ENCODE measurements around the gene TMEM60.

Gene TMEM60

DNA sequence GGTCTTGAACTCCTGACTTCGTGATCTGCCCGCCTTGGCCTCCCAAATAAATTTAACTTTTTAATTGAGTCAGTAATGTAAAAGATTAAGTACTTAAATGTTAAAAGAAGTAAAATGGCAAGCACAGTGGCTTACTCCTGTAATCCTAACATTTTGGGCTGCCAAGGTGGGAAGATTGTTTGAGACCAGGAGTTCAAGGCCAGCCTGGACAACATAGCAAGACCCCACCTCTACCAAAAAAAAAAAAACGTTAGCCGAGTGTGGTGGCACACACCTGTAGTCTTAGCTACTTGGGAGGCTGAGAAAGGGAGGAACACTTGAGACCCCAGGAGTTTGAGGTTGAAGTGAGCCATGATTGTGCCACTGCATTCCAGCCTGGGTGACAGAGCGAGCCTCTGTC lies 26.4 kb upstream of the TMEM60 start:
- ATAC-seq = no peak
- H3K4me1 Mint-ChIP-seq = peaks cover 63% of the 10 kb centered on the region
- peak overlapping the region; percentile 82 for H3K27ac Mint-ChIP-seq
- H3K27me3 Mint-ChIP-seq = no peaks in the 10 kb centered on the region
- no peak overlapping the region for H3K4me3 Mint-ChIP-seq
- H3K9me3 Mint-ChIP-seq = peaks cover 28% of the 10 kb centered on the region
- H3K36me3 Mint-ChIP-seq = peaks cover 48% of the 10 kb centered on the region

DNA sequence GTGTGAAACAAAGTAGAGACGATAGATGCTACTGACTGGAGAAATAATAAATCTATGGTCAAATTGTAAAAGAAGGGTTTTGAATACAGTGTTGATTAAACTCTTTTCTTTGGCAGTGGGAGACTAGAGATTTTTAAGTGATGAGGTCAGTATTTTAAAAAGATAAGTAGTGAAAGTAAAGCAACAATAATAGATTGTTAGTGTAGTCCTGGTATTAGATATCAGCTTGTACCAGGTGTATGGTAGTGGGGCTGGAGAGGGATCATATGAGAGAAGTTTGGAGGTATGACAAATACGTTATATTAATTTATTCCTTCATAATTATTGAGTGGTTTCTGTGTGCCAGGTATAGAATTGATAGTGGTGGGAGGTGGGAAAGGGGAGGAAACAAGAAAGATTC lies 25.6 kb upstream of the TMEM60 start:
- Mint-ChIP-seq H3K4me1 (peaks cover 69% of the 10 kb centered on the region), H3K36me3 (peaks cover 57% of the 10 kb centered on the region), H3K4me3 (peak overlapping the region; percentile 77), H3K27me3 (no peaks in the 10 kb centered on the region), H3K27ac (peak overlapping the region; percentile 82), H3K9me3 (peaks cover 36% of the 10 kb centered on the region)
- peak; percentile 27 for ATAC-seq

DNA sequence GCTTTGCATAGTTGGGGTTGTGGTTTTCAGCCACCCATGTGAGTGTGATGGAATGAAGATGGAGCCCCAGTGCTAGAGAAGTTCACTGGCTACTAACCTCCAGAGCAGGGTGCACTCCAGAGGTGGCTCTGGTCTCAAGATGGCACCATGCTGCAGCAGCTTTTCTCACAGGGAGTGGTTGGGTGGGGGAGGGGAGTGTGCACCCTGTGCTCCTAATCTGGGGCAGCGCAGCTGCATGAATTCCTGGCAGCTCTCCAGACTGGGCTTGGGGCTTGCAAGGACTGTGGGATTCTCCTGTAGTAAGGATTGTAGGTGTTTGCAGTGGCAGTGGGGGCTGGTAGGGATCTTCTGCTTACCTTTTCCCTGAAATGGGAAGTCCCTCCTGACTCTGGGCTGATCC lies 24.0 kb upstream of the TMEM60 start:
- Mint-ChIP-seq H3K36me3 (peaks cover 72% of the 10 kb centered on the region), H3K9me3 (peaks cover 43% of the 10 kb centered on the region)
- no peak for ATAC-seq

DNA sequence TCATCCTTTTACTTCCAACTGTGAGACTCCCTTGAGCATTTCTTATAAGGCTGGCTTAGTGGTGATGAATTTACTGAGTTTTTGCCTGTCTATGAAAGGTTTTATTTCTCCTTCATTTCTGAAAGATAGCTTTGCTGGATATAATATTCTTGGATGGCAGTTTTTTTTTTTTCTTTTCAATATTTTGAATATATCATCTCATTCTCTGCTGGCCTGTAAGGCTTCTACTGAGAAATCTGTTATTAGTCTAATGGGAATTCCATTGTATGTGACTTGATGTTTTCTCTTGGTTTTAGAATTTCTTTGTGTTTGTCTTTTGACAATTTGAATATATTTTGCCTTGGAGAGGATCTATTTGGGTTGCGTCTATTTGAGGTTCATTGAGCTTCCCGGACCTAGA lies 22.7 kb upstream of the TMEM60 start:
- peak overlapping the region; percentile 81 for H3K27ac Mint-ChIP-seq
- peaks cover 45% of the 10 kb centered on the region for H3K9me3 Mint-ChIP-seq
- no peaks in the 10 kb centered on the region for H3K27me3 Mint-ChIP-seq
- no peak for ATAC-seq
- peaks cover 75% of the 10 kb centered on the region for H3K36me3 Mint-ChIP-seq
- no peak overlapping the region for H3K4me3 Mint-ChIP-seq
- peaks cover 69% of the 10 kb centered on the region for H3K4me1 Mint-ChIP-seq

More for the DNA sequence above, 24.0 kb upstream of the TMEM60 start:
- Mint-ChIP-seq H3K4me3 (no peak overlapping the region), H3K4me1 (peaks cover 68% of the 10 kb centered on the region), H3K27me3 (no peaks in the 10 kb centered on the region), H3K27ac (peak overlapping the region; percentile 81)

DNA sequence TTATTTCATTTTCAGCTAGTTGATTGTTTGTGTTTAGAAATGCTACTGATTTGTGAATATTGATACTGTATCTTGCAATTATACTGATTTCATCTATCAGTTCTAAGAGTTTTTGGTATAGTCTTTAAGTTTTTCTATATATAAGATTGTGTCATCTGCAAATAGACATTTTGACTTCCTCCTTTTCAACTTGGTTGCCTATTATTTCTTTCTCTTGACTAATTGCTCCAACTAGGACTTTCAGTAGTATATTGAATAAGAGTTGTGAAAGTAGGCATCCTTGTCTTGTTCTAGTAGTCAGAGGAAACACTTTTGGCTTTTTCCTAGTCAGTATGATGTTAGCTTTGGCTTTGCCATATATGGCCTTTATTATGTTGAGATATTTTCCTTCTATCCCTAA lies 20.8 kb upstream of the TMEM60 start:
- H3K4me3 Mint-ChIP-seq = no peak overlapping the region
- H3K27me3 Mint-ChIP-seq = no peaks in the 10 kb centered on the region
- peaks cover 38% of the 10 kb centered on the region for H3K9me3 Mint-ChIP-seq
- peaks cover 62% of the 10 kb centered on the region for H3K4me1 Mint-ChIP-seq
- H3K27ac Mint-ChIP-seq = no peak overlapping the region
- H3K36me3 Mint-ChIP-seq = peaks cover 61% of the 10 kb centered on the region
- ATAC-seq = no peak

DNA sequence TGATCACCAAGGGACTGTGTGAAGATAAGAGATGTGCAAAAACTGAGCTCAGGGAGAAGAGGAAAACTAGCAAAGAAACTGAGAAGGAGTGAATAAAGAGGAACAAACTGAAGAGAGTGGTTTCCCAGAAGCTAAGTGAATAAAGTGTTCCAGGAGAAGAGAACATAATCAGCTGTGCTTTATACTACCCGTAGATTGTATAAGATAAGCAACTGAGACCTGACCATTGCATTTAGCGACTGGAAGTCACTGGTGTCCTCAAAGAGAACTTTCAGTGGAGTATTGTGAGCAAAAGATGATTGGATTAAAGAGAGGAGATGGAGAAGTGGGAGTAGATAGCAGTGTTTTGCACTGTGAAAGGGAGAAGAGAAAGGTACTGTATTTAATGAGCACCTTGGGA lies 14.9 kb upstream of the TMEM60 start:
- ATAC-seq = no peak
- peaks cover 12% of the 10 kb centered on the region for H3K9me3 Mint-ChIP-seq
- H3K36me3 Mint-ChIP-seq = peaks cover 27% of the 10 kb centered on the region
- peak overlapping the region; percentile 26 for H3K27ac Mint-ChIP-seq
- peak overlapping the region; percentile 3 for H3K4me3 Mint-ChIP-seq
- no peaks in the 10 kb centered on the region for H3K27me3 Mint-ChIP-seq
- peaks cover 52% of the 10 kb centered on the region for H3K4me1 Mint-ChIP-seq

DNA sequence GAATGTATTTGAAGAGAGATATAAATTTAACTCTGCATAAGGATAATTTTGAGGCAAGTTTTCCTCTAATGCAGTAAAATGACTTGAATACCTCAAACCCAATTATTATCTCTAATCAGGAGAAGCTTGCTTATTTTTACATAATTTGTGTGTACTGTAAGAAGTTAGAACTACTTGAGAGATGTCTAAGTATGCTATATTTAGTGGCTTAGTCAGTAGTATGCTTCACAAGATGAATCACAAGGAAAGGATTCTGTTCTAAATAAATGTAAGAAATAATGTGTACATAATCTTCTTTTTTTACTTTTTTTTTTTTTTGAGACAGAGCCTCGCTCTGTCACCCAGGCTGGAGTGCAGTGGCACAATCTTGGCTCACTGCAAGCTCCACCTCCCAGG lies 14.1 kb upstream of the TMEM60 start:
- Mint-ChIP-seq H3K9me3 (peaks cover 14% of the 10 kb centered on the region), H3K27ac (peak overlapping the region; percentile 26), H3K4me3 (no peak overlapping the region), H3K36me3 (peaks cover 27% of the 10 kb centered on the region), H3K4me1 (peaks cover 52% of the 10 kb centered on the region), H3K27me3 (no peaks in the 10 kb centered on the region)
- no peak for ATAC-seq

DNA sequence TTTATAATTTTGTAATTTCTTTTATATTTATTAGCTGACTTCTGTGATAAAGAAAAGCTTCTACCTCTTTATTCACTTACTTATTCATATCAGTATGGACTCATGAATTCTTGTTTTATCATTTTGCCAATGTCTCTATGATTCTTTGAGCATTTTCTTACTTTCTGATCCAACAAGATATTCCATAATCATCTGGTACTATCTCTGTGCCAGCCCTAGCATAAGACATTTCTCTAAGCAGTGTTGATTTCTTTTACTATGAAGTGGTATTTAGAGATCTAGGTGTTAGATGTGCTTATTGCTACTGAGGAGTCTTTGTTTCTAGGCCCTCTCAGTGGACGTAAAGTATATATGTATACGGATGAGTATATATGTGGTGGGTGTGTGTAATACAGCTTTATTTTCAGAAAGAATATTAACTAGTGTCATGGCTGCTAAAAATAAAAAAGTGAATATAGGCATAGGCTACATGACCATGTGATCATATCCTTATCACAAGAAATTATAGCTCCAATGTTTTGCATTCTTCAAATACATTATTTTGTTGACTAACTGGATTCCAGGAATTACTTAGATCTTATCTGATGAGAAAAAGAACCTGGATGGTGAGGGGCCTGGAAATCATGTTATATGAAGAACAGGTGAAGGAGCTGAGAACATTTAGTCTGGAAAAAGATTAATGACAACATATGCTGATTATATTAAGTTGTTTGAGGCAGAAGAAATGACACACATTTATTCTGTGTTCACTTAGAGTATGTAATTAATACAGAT lies 13.5 kb upstream of the TMEM60 start:
- Mint-ChIP-seq H3K4me1 (peaks cover 46% of the 10 kb centered on the region), H3K27me3 (no peaks in the 10 kb centered on the region), H3K36me3 (peaks cover 26% of the 10 kb centered on the region), H3K4me3 (no peak overlapping the region), H3K27ac (no peak overlapping the region), H3K9me3 (peaks cover 11% of the 10 kb centered on the region)
- no peak for ATAC-seq

DNA sequence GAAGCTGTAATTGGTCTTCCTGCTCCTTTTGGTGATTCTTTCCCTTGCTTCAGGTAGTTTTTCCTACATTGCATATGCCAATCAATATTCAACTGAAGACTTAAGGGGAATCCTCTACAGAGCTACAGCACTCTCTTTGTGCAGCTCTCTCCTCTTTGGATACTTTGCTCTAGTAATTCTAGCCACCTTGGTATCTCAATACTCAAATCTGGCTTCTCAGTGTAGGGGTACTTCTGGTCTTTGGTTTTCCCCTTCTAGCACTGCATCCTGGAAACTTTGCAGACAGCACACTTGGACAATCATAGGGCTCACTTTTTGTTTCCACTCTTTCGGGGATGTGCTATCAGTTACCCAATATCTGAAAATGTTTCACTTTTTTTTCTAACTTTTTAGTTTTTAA lies 10.3 kb upstream of the TMEM60 start:
- ATAC-seq = peak; percentile 39
- Mint-ChIP-seq H3K4me3 (no peak overlapping the region), H3K9me3 (peaks cover 13% of the 10 kb centered on the region), H3K36me3 (peaks cover 45% of the 10 kb centered on the region), H3K4me1 (peaks cover 45% of the 10 kb centered on the region), H3K27ac (no peak overlapping the region), H3K27me3 (no peaks in the 10 kb centered on the region)

DNA sequence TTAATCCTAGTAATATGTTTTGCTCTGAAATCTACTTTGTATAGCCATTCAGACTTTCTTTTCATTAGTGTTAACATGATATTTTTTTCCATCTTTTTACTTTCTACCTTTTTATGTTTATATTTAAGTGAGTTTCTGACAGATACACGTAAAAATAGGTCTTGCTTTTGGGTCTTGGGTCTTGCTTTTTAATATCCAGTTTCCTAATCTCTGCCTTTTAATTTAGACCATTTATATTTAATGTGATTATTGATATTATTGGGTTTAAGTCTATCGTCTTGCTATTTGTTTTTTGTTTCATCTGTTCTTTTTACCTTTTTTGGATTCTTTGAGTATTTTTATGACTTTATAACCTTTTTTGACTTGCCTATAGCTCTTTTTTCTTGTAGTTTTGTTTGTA lies 8.2 kb upstream of the TMEM60 start:
- no peak for ATAC-seq
- no peaks in the 10 kb centered on the region for H3K27me3 Mint-ChIP-seq
- no peak overlapping the region for H3K4me3 Mint-ChIP-seq
- H3K4me1 Mint-ChIP-seq = peaks cover 47% of the 10 kb centered on the region
- H3K36me3 Mint-ChIP-seq = peaks cover 45% of the 10 kb centered on the region
- no peak overlapping the region for H3K27ac Mint-ChIP-seq
- peaks cover 13% of the 10 kb centered on the region for H3K9me3 Mint-ChIP-seq

DNA sequence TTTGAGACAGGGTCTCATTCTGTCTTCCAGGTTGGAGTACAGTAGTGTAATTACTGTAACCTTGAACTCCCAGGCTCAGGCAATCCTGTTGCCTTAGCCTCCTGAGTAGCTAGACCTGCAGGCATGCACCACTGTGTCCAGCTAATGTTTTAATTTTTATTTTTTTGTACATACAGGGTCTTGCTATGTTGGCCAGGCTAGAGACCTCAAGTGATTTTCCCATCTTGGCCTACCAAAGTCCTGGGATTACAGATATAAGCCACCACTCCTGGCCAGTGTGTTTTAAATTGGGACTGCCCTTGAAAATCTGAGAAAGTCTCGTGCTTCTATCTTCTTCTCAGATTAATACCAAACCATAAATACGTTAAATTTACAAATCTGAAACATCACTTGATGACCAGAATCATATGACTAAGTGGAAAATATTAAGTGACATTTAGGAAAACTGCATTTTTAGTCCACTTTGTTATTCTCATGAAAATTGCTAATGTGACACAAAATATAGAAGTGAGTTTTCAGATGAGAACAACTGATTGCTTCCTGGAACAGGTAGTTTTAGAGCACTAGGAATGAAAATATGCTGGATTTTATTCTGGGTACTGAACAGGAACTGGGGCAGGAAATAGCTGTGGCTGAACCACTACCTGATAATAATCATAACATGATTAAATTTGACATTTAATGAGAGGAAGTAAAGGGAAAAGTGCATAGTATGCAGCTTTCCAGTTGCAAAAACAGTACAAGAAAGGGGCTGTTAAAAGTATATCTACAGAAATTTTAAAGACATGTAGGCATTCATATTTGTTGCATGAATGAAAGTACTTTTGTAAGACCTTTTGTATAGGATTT lies 4.5 kb upstream of the TMEM60 start:
- peaks cover 60% of the 10 kb centered on the region for H3K4me1 Mint-ChIP-seq
- peak overlapping the region; percentile 90 for H3K27ac Mint-ChIP-seq
- H3K27me3 Mint-ChIP-seq = no peaks in the 10 kb centered on the region
- peaks cover 7% of the 10 kb centered on the region for H3K9me3 Mint-ChIP-seq
- H3K4me3 Mint-ChIP-seq = peak overlapping the region; percentile 16
- ATAC-seq = no peak
- H3K36me3 Mint-ChIP-seq = peaks cover 33% of the 10 kb centered on the region

DNA sequence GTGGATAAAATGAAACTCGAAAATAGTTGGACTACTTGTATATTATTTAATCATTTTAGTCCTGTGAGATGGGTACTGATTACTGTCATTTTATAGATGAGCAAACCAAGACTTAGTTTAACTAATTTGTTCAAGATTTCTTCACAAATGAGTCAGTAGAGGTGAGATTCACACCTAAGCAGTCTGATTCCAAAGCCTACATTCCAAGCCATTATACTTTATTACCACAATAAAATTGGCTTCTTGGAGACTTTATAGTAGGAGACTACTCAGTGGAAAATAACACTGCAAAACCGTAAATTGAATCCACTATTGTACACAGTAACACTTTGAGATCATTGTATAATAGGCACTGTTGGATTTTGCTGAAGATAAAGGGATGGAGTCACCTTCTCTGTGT lies 2.5 kb upstream of the TMEM60 start:
- peak overlapping the region; percentile 90 for H3K27ac Mint-ChIP-seq

DNA sequence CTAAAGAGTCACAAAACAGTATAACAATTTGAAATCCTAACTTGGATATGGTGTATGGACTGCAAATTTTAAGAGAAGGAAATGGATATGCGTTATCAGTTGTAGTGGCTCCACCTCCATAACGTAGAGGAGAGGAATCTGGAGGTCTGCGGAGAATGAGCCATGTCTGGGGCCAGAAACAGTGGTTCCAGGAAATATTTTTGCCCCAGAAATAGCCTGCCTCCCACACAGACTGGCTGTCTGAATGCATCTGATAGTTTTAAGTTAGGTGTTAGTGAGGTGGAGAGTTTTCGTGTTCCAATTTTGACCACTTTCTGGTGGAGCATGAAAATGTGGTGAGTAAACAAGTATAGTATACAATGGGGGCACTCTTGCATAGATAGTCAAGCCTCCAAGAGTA lies 1.9 kb upstream of the TMEM60 start:
- no peak for ATAC-seq
- Mint-ChIP-seq H3K36me3 (peaks cover 9% of the 10 kb centered on the region), H3K27me3 (no peaks in the 10 kb centered on the region), H3K9me3 (peaks cover 1% of the 10 kb centered on the region), H3K4me3 (peak overlapping the region; percentile 97), H3K4me1 (peaks cover 75% of the 10 kb centered on the region), H3K27ac (peak overlapping the region; percentile 90)

More for the DNA sequence above, 2.5 kb upstream of the TMEM60 start:
- Mint-ChIP-seq H3K27me3 (no peaks in the 10 kb centered on the region), H3K36me3 (peaks cover 15% of the 10 kb centered on the region), H3K4me3 (peak overlapping the region; percentile 10), H3K9me3 (peaks cover 2% of the 10 kb centered on the region), H3K4me1 (peaks cover 77% of the 10 kb centered on the region)
- no peak for ATAC-seq

DNA sequence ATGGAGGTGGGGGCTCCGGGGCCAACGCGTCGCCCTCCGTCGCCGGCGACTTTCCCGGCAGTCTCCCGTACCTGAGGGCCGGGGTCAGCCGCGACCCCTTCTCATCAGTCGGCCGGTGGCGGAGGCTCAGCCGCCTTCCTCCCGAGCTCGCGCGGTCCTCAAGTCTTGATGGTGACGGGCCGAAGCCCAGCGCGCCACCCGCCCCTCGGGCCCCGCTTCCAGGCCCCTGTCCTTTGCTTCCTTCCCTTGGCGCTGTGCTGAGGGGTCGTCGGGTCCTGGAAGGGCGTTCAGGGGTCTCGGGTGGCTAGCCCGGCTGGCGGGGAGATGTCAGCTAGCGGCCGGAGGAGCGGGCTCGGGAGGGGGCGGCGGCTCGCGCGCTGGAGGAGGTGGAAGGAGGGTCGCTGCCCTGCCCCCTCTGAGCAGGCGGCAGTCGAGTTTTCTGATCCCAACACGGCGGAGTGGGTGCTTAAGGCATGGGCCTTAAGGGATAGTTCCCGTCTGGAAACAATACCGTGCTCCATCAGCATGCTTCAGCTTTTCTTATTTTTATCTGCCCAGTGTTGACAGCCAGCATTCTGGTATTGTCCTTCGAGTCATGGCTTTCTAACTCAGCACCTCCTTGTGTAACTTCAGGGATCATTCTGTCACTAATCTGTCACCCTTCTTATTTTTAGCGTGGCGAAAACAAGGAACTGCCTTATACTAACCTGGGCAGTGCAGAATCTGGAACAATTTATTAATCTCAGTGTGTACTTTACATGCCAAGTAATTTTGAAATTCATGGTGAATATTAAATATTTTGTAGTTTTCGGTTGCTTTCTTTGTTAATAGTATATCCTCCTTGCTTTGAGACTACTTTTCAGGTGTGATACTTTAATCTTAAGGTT lies 1.1 kb upstream of the TMEM60 start:
- Mint-ChIP-seq H3K4me3 (peak overlapping the region; percentile 97), H3K36me3 (peaks cover 8% of the 10 kb centered on the region), H3K4me1 (peaks cover 75% of the 10 kb centered on the region), H3K9me3 (no peaks in the 10 kb centered on the region), H3K27ac (peak overlapping the region; percentile 90), H3K27me3 (no peaks in the 10 kb centered on the region)
- peak; percentile 0 for ATAC-seq

Measured in stimulated activated memory B cell treated with anti-CD40 and anti-IgM and Interleukin-4, amounts not matched to agents 10 μg/mL and 1 μg/mL and 100 μg/mL, for 72 hours (primary cell).